Measurements from ENCODE around the gene PUS7L.
A peak's percentile ranks its signal among the peaks of the same experiment; 100 is the strongest.
"Not testable (repeated sequence)": the region's sequence is repeated elsewhere in the genome, so short reads cannot be mapped to it uniquely, and the experiment has no call there.

Gene PUS7L

GRCh38 chr12:43744826-43745225, 13.8 kb downstream of the PUS7L start:
- no peak for DNase-seq

DNA sequence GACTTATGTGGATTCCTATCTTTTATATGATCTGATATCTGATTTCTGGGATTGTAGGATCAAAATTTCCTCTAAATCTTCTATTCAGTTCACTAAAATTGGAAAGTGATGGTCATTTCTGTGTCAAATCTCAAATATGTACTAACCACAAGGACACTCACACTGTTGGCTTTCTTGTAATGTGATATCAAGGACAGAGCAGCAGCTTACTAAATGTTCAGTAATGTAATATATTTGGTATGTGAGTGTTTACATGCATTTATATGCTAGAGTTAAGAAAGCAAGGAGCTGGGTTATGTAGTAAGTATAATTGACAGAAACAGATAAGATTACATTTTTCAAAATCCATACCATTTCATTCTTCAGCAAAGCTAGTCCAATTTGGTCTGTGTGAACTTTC, 16.5 kb downstream of the PUS7L start:
- DNase-seq, result no peak

DNA sequence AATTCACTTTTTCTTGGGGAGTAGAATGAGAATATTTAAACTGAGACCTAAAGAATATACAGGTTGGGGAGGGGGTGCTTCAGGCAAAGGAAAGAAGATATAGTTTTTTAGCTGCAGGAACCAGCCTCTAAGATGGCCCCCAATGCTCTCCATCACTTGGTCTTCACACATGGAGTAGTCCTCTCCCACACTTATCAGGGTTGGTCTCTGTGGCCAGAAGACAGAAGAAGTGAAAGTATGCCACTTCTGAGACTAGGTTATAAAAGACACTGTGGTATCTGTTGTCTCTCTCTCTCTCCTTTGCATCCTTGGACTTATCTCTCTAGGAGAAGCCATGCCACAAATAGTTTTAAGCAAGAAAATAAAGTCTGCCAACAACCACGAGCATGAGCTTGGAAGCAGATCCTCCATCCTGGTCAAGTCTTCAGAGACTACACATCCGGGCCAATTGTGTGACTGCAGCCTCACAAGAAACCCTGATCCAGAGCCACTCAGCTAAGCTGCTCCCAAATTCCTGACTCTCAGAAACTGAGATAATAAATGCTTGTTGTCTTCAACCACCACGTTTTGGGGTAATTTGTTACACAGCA, 18.0 kb downstream of the PUS7L start:
- DNase-seq, result no peak

DNA sequence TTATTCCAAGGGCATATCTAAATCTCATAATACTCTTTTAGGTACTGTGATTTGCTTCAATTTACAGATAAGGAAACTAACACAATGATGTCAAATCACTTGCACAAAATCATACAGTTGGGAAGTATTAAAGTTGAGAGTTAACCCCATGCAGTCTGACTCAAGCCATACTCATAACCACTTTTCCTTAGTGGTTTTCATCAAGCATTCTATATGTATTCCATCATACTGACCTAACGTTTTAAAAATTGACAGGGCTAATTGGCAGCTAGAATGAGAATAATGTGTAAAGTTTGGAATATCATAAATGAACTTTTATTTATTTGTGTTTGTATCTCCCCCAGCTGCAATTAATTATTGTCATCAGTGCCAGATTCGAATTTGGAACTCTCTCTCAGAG, 20.9 kb downstream of the PUS7L start:
- no peak for DNase-seq

DNA sequence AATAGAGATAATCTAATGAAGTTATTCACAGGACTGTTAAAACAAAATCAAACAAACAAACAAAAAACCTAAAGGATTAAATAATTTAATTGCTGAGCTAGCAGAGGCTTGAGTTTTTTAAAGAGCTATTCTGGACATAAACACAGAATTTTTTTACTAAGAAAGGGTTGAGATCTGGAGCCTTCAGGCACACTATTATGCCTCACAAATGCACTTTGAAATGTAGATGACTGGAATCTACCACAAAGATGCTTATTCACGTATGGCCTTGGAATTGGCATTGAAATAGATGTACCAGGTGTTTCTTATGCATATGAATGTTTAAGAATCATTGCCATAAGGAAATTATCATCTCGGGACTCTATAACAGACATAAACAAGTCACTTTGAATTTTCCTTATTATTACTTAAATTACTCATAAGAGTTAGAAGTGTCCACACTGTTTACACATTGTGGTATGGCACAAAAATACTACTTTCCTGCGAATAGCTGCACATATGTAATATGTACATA, 21.6 kb downstream of the PUS7L start:
- DNase-seq, result no peak

GRCh38 chr12:43733687-43734086, 24.9 kb downstream of the PUS7L start:
- no peak for DNase-seq

DNA sequence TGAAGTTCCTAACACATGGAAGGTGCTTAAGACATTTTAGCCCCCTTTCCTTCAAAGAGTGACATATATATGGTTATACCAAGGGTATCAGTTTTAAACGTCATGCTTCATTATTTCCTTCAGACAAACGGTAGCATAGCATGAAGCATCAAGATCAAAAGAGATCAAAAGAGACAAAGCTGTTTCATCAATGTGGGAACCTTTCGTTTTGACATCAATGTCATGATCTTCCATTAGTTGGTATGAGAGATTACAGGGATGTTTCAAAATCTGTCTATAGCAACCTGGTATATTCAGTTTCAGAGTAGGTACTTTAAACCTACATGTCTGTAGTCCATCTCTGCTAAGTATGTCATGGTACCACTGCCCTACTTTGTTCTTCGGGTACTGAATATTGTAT, 28.3 kb downstream of the PUS7L start:
- no peak for DNase-seq

DNA sequence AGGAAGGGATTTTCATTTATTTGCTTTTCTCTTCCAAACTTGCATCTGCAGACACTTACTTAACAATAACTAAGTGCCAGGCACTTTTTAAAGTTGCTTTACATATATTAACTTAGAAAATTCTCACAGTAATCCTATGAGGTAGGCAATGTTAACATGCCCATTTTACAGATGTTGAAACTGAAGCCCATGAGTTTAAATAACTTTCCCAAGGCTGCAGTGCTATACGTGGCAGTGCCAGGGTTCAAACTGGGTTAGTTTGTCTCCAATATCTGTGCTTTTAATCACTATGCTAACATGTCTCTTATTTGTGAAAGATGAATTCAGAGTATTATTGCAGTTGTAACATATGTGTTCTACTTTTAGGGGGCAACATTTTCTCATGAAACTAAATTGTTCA, 29.9 kb downstream of the PUS7L start:
- no peak for DNase-seq

DNA sequence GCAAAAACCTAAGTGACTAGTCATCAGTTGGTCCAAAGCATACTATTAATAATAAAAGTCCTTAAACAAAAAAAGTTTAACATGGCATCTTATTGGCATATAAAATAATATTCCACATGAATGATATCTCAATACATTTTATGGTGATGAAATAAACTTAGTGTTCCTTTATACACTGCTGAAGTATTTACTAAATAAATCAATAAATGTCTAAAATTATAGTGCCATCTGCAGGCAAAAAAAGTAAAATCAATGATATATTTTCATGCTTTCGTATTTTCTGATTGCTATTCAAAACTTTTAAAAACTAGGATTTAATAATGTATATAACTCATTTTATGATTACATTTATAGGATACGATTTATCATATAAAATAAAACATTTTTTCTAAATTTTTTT, 30.5 kb downstream of the PUS7L start:
- peak in 1 of 2 donors; percentile 18 for DNase-seq

DNA sequence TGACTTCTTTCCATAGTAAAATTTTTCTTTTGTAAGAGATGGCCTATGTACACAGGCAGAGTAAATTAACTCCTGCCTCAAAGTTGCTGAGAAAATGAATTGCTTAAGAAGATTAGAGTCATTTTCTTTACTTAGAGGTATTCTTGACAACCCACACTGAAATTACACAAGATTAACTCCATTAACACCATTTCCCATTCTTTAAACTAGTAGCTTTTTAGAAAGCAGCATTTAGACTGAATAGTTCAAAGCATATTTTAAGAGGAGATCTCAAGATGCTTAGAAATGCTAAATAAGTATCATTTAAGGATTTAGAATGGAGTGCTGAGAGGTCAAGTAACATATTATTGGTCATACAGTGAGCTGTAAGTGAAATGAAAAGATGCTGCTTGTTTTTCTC, 35.5 kb downstream of the PUS7L start:
- DNase-seq, result no peak

DNA sequence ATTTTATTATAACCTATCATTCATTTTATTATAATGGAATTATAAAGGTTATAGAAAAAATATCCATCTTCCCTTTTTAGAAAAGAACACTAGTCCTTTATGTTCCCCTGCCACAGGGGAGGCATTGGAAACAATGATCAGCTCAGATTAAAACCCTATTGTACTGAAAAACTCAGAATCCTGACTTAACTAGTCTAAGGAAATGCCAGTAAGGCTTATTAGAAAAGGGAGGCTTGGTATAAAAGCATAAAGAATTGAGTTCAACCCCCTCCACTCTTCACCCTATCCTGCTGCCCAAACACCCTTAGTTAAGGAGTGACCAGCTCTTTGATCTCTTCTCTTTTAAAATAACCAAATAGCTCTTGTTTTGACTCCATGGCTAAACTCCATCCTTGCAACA, 36.0 kb downstream of the PUS7L start:
- no peak for DNase-seq

DNA sequence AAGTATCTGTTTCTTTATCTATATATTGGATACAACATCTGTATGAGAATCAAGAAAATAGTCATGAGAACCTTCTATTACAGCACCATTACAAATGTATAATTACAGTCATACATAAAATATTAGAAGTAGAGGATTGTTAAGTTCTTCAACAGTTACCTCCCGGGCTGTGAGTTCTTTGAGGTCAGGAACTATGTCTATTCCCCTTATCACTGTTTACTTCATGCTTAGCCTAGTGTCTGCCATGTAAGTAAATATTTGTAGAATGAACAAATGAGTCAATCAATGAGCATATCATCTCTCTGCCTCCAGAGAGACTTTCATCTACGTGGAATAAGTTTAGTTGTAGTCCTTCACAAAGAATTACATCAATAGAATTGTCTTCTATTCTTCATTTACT, 47.2 kb downstream of the PUS7L start:
- no peak for DNase-seq

DNA sequence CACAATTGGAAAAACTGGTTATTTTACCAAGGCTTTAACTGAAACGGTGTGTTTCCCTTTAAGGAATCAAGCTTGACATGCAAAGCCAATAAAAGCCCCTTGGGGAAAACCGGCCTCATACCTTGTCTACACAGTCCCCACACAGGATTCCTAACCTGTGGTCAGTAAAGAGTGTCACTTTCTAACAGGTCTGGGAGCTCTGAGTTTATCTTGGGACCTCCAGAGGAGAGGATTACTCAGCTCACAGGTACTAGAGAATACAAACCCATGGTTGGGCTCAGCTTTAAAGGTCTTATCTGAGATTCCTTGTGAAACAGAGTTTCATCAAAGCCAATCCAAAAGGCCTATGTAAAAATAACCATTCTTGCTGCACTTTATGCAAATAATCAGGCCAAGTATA, 54.8 kb downstream of the PUS7L start:
- DNase-seq, result not testable (repeated sequence)

GRCh38 chr12:43701194-43701593, 57.4 kb downstream of the PUS7L start:
- not testable (repeated sequence) for DNase-seq

- DNase-seq, result no peak
Observed at GRCh38 chr12:43696154-43696553, 62.4 kb downstream of the PUS7L start.

DNA sequence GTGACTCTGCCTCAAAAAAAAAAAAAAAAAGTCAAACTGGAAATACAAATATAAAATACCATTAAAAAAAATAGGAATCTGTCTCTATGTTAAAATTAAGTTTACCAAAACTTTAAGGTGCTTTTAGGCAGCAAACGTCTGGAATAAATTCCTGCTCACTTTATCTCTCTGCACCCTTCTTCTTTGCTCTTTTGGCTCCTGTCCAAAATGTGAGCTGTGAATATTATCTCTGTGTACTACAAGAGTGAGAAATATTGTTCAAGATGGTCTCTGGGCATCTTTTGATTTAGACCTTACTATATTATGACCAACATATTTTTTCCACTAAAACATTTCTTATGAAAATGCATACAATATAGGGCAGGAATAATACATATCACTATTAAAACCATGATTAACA, 63.7 kb downstream of the PUS7L start:
- DNase-seq, result no peak

DNA sequence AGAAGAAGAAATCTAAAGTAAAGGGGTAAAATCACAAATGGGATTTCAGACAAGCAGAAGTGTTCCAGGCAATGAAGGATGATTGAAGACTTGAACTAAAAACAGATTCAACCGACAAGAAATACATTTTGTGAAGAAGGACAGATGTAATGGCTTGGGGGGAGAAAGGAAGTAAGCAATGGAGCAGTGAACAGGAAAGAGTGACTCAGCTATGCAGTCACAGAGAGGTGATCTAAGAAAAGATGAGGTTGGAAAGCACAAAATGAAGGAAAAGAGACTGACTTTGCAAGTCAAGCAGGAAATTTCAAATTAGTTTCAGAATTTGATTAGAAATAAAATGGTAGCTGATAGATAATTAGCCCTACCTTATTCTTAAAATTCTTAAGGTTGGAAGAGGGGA, 66.5 kb downstream of the PUS7L start:
- DNase-seq, result no peak

- not testable (repeated sequence) for DNase-seq
Observed at GRCh38 chr12:43685491-43685890, 73.1 kb downstream of the PUS7L start.

DNA sequence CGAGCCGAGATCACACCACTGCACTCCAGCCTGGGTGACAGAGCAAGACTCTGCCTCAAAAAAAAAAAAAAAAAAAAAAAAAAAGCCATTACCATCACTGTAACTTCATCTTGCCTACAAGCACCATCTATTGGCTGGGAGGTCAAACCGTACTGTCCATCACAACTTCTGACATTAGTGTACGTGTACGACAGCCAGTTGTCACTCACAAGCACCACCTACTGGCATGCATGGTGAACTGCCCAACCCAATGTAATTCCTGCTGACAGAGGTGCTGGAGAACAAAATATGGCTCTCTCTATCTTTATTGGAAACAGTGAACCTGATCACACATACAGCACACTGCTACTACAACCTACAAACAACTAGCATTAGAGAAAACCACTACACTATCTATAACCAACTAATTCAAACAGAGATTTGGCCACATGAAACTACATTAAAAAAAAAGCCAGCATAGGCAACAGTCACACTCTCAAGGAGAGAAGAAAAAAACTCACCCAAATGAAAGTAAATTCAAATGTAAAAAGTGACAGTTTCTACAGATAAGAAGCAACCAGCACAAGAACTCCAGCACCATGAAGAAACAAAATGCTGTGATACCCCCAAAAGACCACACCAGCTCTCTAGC, 82.3 kb downstream of the PUS7L start:
- DNase-seq, result peak; percentile 39 to 40

DNA sequence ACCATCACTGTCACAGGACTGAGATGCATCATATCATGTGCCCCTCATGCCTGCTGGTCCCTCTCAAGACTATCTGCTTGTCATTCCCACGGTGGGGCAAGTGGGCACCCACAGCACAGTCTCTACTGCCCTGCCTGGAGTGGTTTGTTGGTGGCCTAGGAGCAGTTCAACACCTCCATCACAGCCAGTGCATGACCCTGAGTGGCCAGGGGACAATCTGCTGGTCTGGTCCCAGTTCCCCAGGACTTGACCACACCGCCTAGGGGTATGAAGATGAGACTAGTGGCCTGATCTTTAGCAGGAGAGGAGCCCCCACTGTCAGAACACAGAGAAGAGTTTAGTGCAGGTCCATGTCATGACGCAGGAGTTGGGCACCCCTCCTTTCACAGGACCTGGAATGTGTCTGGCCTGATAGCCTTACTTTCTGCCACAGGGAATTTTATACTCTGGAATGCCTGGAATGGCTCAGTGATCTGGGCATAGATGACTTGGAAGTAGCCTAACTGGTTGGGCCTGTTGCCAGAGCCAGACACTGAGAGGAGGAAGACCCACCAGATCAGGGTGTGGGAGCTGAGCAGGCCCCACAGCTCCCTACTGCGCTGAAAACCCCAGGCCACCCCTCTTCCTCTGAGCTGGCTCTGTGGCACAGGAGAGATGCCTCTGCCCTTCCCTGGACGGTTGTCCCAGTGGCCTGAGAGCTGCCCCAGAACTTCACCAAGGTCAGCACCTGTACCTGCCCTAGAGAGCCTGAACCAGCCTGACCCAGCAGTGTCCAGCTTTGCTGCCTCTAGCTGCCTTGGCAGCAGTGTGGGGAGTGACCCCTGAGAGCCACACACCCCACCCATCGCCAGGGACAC, 83.3 kb downstream of the PUS7L start:
- no peak for DNase-seq

DNA sequence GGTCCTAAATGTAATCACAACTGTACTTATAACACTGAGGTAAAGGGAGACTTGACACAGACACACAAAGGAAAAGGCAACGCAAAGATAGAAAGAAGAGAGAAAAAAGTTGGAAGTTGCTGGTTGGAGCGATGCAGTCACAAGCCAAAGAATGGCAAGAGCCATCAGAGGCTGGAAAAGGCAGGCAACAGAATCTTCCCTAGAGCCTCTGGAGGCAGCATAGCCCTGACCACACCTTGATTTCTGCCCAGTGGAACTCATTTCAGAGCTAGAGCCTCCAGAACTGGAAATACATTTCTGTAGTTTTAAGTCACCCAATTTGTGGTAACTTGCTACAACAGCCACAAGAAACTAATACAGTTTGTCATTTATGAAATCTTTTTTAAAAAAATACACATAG, 89.2 kb downstream of the PUS7L start:
- no peak for DNase-seq

All from inflammatory macrophage (primary cell).